Upper lobe of left lung (tissue), 6 donors: Measurements from ENCODE around the gene SUCO. TPM values are rescaled to one million over a fixed set of nuclear protein-coding genes. Genes with fewer than 3 reads are reported as not detected.

ENCODE experiments used
- ATAC-seq, 2 donors: fragments of 200-7000 bp; cut with Tn5 transposase; one replicate each; pipeline ENCODE4 v1.9.1; 2022; ENCODE audit warnings: mild to moderate bottlenecking in 2 of 2, moderate library complexity in 2 of 2; ENCODE audit not compliant: low FRiP score in 2 of 2
- DNase-seq, 2 donors: peaks; one replicate each; pipeline ENCODE4 v3.0.0-alpha.2; 2019 to 2020
- H3K27ac ChIP-seq, 4 donors: fragments of 200-600 bp; sonication (generic); one replicate each; pipeline ENCODE4 v1.5.1; 2016 to 2019
- H3K27me3 ChIP-seq, 4 donors: fragments of 200-600 bp; sonication (generic); one replicate each; pipeline ENCODE4 v1.5.1; 2017 to 2019
- H3K36me3 ChIP-seq, 4 donors: fragments of 200-600 bp; sonication (generic); one replicate each; pipeline ENCODE4 v1.5.1; 2016 to 2019
- H3K4me1 ChIP-seq, 4 donors: fragments of 200-600 bp; sonication (generic); one replicate each; pipeline ENCODE4 v1.5.1; 2018 to 2019
- H3K4me3 ChIP-seq, 4 donors: fragments of 200-600 bp; sonication (generic); one replicate each; pipeline ENCODE4 v1.5.1; 2017 to 2019; ENCODE audit warnings: mild to moderate bottlenecking in 2 of 4, moderate library complexity in 1 of 4
- H3K9me3 ChIP-seq, 4 donors: fragments of 200-600 bp; sonication (generic); one replicate each; pipeline ENCODE4 v1.5.1; 2018 to 2019
- CTCF ChIP-seq, 6 experiments: fragments of 450-650 bp in 4 of 6; fragments of 200-600 bp in 2 of 6; sonication (generic) in 2 of 6; IDR thresholded peaks; one replicate each; pipeline ENCODE4 v1.5.1; 2016 to 2019; ENCODE audit warnings: antibody characterized with exemption in 6 of 6
- EP300 ChIP-seq, 4 donors: sonication (generic); formaldehyde crosslinking; IDR thresholded peaks; one replicate each; pipeline ENCODE4 v1.5.1; 2017; ENCODE audit warnings: antibody characterized with exemption in 4 of 4, control low read depth in 2 of 4
- POLR2A ChIP-seq, 4 donors: fragments of 450-650 bp; IDR thresholded peaks; one replicate each; pipeline ENCODE4 v1.5.1; 2016 to 2017; ENCODE audit warnings: antibody characterized with exemption in 4 of 4, mild to moderate bottlenecking in 2 of 4
- POLR2AphosphoS5 ChIP-seq, 2 donors: sonication (generic); formaldehyde crosslinking; IDR thresholded peaks; one replicate each; pipeline ENCODE4 v1.5.1; 2017; ENCODE audit warnings: antibody characterized with exemption in 2 of 2
- WGBS, 2 donors: methylation state at CpG; one replicate each; pipeline ENCODE4 v1.1.5; 2017 to 2018; 5-methylcytosine and 5-hydroxymethylcytosine counted together
- total RNA-seq, 6 donors: library from RNA; depleted of rRNA in 4 of 6; stranded (reverse); fragments of >200 nt in 4 of 6; gene quantifications; one replicate each; pipeline versions ENCODE4 v1.1.0 to v1.2.1, GENCODE V29; 2016 to 2021
- donor health status: DM: no; HTN: no; CAD: no; lungs with moderate emphysema.
- donor health status: DM: no; HTN: yes; CAD: no; lungs with severe emphysema.

Gene SUCO
- total RNA-seq, 6 donors from 2014 or later = 14.4 to 59.2 (median 29.5) TPM

GRCh38 chr1:172638885-172639831 is 106.2 kb downstream of the SUCO start:
- H3K9me3 ChIP-seq = no peaks in the 10 kb centered on the region
- peaks cover 0 to 8% (median 0%) of the 10 kb centered on the region in 4 donors for H3K4me1 ChIP-seq
- no peaks in the 10 kb centered on the region for H3K36me3 ChIP-seq
- no peak for DNase-seq
- TF ChIP-seq CTCF (IDR thresholded peaks at IDR 0.05) = no peak
- TF ChIP-seq POLR2A (IDR thresholded peaks at IDR 0.05) = no peak
- no peak for TF ChIP-seq EP300 (IDR thresholded peaks at IDR 0.05)
- TF ChIP-seq POLR2AphosphoS5 (IDR thresholded peaks at IDR 0.05) = no peak
- WGBS, 2 donors = 69 to 71% methylated on average over 7 to 9 of the region's 9 CpGs
- H3K27me3 ChIP-seq = no peaks in the 10 kb centered on the region
- no peak overlapping the region for H3K4me3 ChIP-seq
- H3K27ac ChIP-seq = peak overlapping the region in 1 of 4 donors; percentile 21
- ATAC-seq = peak in 1 of 2 donors; percentile 25

GRCh38 chr1:172640111-172640510 is 107.2 kb downstream of the SUCO start:
- Histone ChIP-seq H3K4me3 (no peak overlapping the region), H3K27ac (no peak overlapping the region), H3K9me3 (no peaks in the 10 kb centered on the region), H3K27me3 (no peaks in the 10 kb centered on the region), H3K36me3 (no peaks in the 10 kb centered on the region), H3K4me1 (peaks cover 0 to 8% (median 0%) of the 10 kb centered on the region in 4 donors)
- DNase-seq (no peak), ATAC-seq (no peak)
- TF ChIP-seq POLR2A (IDR thresholded peaks at IDR 0.05) = no peak
- no peak for TF ChIP-seq POLR2AphosphoS5 (IDR thresholded peaks at IDR 0.05)
- 73 to 86% methylated on average over 8 of the region's 8 CpGs for WGBS, 2 donors

GRCh38 chr1:172641492-172641891 is 108.5 kb downstream of the SUCO start:
- H3K9me3 ChIP-seq = no peaks in the 10 kb centered on the region
- no peak for ATAC-seq
- H3K27me3 ChIP-seq = no peaks in the 10 kb centered on the region
- H3K4me3 ChIP-seq = no peak overlapping the region
- no peaks in the 10 kb centered on the region for H3K36me3 ChIP-seq
- TF ChIP-seq POLR2A (IDR thresholded peaks at IDR 0.05) (no peak), CTCF (IDR thresholded peaks at IDR 0.05) (no peak), EP300 (IDR thresholded peaks at IDR 0.05) (no peak), POLR2AphosphoS5 (IDR thresholded peaks at IDR 0.05) (no peak)
- H3K27ac ChIP-seq = no peak overlapping the region
- WGBS, 2 donors = 80 to 85% methylated on average over 5 of the region's 5 CpGs
- peaks cover 0 to 8% (median 0%) of the 10 kb centered on the region in 4 donors for H3K4me1 ChIP-seq
- no peak for DNase-seq

GRCh38 chr1:172642970-172643369 is 110.0 kb downstream of the SUCO start:
- 44 to 53% methylated on average over 6 of the region's 6 CpGs for WGBS, 2 donors
- Histone ChIP-seq H3K9me3 (no peaks in the 10 kb centered on the region), H3K27me3 (no peaks in the 10 kb centered on the region), H3K27ac (no peak overlapping the region), H3K4me1 (peaks cover 0 to 8% (median 0%) of the 10 kb centered on the region in 4 donors), H3K4me3 (no peak overlapping the region), H3K36me3 (no peaks in the 10 kb centered on the region)
- DNase-seq (no peak), ATAC-seq (no peak)
- TF ChIP-seq POLR2A (IDR thresholded peaks at IDR 0.05) (no peak), EP300 (IDR thresholded peaks at IDR 0.05) (no peak), CTCF (IDR thresholded peaks at IDR 0.05) (no peak), POLR2AphosphoS5 (IDR thresholded peaks at IDR 0.05) (no peak)

GRCh38 chr1:172646653-172647052 is 113.7 kb downstream of the SUCO start:
- no peak for DNase-seq
- Histone ChIP-seq H3K27ac (no peak overlapping the region), H3K9me3 (no peaks in the 10 kb centered on the region), H3K4me1 (peaks cover 0 to 8% (median 0%) of the 10 kb centered on the region in 4 donors), H3K27me3 (no peaks in the 10 kb centered on the region), H3K36me3 (no peaks in the 10 kb centered on the region), H3K4me3 (no peak overlapping the region)
- TF ChIP-seq POLR2AphosphoS5 (IDR thresholded peaks at IDR 0.05) = no peak
- TF ChIP-seq EP300 (IDR thresholded peaks at IDR 0.05) = no peak
- no peak for TF ChIP-seq POLR2A (IDR thresholded peaks at IDR 0.05)
- no peak for TF ChIP-seq CTCF (IDR thresholded peaks at IDR 0.05)
- 95 to 100% methylated on average over 1 of the region's 1 CpG for WGBS, 2 donors
- no peak for ATAC-seq
